Endometrium (tissue), 2 donors: ENCODE results near the gene ISCU.
A peak's percentile ranks its signal among the peaks of the same experiment; 100 is the strongest.

Source experiments
- FAIRE-seq: peaks from 2 replicates; lab custom pipeline; 2012; peaks lifted over from hg19 to GRCh38; lab: Jason Lieb, UNC
- donor health status: control.
- donor health status: control.

The ISCU gene

DNA sequence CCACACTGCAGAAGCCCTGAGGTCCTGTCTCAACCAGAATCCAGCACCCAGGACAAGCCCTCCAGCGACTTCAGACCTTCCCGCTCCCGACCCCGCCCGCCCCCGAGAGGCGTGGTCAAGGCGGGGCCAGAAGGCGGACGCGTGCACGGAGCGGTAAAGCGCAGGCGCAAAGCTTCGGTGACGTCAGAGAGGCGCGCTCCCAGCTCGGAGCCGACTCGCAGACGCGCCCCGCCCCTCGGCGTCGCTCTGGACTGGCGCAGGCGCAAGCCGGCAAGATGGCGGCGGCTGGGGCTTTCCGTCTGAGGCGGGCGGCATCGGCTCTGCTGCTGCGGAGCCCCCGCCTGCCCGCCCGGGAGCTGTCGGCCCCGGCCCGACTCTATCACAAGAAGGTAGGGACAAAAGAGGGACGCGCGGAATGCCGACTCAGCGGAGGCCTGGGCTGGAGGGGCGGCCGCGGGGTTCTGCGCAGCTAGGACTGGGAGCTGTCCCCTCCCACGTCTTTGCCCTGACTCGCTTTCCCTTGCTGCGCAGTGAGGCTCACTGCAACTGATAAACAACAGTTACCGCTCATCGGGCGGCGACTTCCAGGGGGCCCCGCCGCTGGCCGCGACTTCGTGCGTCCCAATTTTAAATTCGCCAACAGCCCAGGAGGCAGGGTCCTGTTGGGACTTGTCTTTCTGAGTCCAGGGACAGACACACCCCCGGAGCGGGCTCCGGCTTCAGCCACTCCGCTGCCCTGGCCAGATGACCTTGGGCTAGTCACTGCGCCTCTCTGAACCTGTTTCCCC lies at the start of gene ISCU:
TSS of gene ISCU (plus strand) at position 249 of the 788 bp plus-strand sequence. CDS start at position 276, 27 bp downstream.
- FAIRE-seq: no peak

- FAIRE-seq: no peak
Measured at GRCh38 chr12:108514468-108514972, 47.9 kb upstream of the ISCU start.

DNA sequence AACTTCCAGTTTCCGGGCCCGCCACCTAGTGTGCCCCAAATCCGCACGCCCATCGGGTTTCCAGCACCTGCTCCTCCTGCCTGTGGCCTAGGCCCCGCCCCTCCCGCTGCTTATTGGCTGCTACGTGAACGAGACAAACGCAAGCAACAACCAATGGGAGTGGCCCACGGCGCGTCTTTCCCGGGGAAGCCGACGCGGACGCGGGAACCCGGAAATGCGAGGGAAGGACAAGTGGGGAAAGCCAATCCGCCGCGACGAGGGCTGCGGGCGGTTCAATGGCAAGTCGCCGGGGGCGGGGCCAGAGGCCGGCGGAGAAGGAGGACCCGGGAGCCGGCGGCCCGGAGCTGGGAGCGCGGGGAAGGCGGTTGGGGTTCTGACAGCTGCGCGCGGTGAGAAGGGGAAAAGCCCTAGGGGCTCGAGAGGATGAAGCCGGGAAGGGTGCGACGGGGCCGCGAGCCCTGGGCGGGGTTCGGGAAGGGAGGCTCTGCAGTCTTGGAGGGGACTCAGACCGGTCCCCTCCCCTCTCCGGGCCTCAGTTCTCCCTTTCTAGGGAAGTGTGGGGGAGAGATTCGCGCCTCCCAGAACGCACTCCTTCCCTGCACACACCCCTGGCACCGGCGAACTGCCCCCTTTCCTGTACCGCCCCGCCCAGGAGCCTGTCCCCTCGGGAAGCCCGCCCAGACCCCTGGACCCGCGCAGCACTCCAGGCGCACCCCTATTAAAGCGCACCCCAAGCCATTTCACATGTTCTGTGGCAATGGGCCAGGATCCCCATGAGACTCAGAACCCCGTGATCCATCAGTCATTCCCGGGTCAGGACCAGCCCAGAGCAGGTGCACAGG lies 47.2 kb upstream of the ISCU start, which contains the start of gene FICD:
TSS of gene FICD (plus strand) at position 305 of the 842 bp plus-strand sequence. CDS start 1,696 bp downstream, outside the sequence.
- FAIRE-seq: peak; percentile 99

GRCh38 chr12:108515916-108516315 lies 46.5 kb upstream of the ISCU start:
- no peak for FAIRE-seq

DNA sequence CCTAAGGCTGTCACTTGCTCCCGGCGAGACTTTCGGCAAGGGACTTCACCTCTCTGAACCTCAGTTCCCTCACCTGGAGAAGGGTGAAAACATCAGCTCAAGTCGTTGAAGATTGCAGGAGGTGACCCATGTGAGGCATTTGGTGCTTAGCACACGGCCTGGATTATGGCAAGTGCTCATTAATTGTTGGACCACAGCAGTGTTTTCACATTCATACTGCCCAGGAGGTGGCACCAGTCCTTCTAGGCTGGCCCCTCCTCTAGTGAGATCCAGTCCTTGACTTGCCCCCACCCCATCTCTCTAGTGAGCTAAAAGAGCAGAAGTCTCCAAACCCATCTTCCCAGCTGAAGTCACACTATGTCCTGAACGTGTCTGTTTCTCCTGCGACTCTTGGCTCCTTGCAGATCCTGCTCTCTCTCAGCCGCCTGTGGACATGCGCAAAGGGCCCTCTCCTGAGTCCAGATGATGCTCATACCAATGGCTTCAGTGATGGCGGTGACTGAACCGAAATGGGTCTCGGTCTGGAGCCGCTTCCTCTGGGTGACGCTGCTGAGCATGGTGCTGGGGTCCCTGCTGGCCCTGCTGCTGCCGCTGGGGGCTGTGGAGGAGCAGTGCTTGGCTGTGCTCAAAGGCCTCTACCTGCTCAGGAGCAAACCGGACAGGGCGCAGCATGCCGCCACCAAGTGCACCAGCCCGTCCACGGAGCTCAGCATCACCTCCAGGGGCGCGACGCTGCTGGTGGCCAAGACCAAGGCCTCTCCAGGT lies 45.7 kb upstream of the ISCU start:
- no peak for FAIRE-seq

GRCh38 chr12:108517288-108518100 lies 44.9 kb upstream of the ISCU start:
- no peak for FAIRE-seq

- FAIRE-seq: no peak
Measured at GRCh38 chr12:108518101-108518715, 44.2 kb upstream of the ISCU start.

GRCh38 chr12:108518716-108519496 lies 43.5 kb upstream of the ISCU start:
- FAIRE-seq: no peak

GRCh38 chr12:108519558-108519957 lies 42.8 kb upstream of the ISCU start:
- no peak for FAIRE-seq

- FAIRE-seq: no peak
Measured at GRCh38 chr12:108523365-108523764, 39.0 kb upstream of the ISCU start.

- no peak for FAIRE-seq
Measured at GRCh38 chr12:108525681-108526080, 36.7 kb upstream of the ISCU start.

GRCh38 chr12:108526482-108527165 lies 35.8 kb upstream of the ISCU start:
- no peak for FAIRE-seq

- no peak for FAIRE-seq
Measured at GRCh38 chr12:108527166-108527496, 35.3 kb upstream of the ISCU start.

DNA sequence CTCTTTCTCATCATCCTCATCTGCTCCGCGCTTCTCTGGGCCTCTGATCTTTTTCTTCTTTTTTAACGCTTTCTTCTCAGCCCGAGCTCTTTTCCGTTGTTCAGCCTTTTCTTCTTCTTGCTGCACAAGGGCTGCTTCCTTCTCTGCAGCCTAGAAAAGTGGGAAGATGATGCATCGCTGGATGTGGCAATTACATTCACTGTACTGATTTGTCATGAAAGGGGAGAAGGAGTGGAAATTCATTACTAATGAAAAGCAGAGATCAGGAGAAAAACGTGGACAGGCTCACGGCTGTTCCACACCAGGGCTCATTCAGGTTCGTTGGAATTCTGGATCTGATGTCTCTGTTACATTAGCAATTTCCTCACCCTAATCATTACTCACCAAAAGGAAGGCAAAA lies 32.2 kb upstream of the ISCU start:
- FAIRE-seq: no peak

DNA sequence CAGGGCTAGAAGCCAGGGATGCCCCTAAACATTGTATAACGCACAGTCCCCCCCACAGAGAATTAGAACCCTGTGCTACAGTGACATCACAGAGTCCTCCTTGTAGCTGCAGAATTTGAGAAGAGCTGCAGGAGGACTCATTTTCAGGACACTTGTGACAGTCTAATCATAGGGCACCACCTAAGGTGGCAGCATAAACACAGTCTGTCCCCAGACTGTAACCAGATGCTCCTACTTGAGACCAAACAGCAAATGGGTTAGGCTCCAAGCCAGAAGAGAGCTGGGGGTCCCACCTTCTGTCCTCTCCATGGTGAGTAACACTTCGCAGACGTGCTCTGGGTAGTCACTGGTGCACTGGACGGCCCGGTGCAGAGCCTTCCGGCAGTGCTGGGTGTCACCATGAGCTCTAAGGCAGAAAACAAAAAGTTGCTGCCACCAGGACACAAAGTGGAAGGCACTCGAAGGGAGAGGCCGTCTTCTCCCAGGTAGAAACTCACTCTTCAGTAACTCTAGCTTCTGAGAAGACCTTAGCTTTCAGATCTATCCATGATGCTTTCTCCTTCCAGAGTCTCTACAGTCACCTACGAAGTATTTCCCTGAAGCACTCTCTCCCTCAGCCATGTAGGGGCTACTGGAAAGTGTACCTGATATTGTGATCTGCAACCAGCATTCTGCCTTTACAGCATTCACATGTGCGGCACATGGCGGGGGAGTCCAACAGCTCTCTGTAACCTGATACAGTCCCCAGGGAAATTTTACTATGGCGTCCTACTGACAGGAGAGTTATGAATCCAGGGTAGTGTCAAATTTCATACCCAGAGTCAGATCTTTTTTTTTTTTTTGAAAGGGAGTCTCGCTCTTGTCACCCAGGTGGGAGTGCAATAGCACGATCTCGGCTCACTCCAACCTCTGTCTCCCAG lies 30.2 kb upstream of the ISCU start:
- no peak for FAIRE-seq

DNA sequence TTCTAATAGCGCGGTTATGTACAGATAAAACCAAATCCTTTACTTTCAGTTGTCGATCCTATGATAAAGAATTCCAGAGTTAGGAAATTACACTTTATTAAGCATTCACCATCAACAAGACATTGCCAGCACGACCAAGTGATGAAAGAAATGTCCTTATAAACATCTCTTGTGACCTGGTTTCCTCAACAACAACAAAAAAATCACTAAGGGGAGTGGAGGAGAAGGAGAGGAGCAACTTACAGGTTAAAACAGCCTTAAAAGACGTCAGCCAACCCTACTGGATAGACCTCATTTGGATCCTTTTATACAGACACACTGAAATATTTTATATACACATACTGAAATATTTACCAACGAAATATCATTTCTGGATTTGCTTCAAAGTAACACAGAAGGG lies 24.2 kb upstream of the ISCU start:
- no peak for FAIRE-seq

GRCh38 chr12:108538616-108539195 lies 23.7 kb upstream of the ISCU start:
- no peak for FAIRE-seq

GRCh38 chr12:108542320-108542719 lies 20.1 kb upstream of the ISCU start:
- no peak for FAIRE-seq
